Measurements from ENCODE around the gene MYO9B.

The MYO9B gene

DNA sequence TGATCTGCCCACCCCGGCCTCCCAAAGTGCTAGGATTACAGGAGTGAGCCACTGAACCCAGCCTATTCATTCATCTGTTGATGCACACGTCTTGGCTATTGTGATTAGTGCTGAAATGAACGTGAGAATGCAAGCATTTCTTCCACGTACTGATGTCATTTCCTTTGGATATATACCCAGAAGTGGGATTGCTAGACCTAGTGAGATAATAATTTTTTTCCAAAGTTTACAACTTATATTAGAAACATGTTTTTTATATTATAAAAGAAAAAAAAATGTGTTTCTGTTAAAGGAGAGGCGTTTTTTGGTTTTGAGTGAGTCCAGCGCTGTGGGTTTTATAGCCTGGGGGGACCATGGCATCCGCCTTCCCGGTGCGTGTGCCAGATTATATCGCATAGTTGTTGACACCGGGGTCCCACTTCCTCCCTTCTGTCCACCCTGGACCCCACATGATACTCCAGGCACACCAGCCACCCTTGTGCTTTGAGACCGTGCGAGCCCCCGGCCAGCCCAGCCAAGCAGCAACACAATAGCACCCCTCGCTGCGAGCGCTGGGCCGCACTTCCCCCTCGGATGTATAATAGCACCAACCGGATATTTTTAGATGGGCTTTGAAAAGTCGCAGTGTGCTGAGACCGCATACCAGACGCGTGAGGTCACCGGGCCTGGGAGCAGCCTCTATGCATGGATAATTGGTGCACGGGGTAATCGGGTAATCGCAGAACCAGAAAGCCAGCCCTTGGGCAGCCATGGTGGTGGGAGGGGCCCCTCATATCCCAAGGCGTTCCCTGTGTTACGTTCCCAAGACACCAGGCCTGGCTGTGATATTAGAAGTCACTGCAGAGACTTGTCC is 59.6 kb downstream of the MYO9B start:
- Histone ChIP-seq H4K20me1 (ENCODE audit: low read depth, low read length) (no peaks in the 10 kb centered on the region), H3K79me2 (ENCODE audit: insufficient read depth, low read length) (peaks cover 20% of the 10 kb centered on the region), H3K9me3 (ENCODE audit: insufficient read depth, low read length) (no peaks in the 10 kb centered on the region), H3K4me3 (ENCODE audit: insufficient read depth, low read length, poor library complexity, severe bottlenecking) (peak overlapping the region; percentile 31), H3K36me3 (ENCODE audit: low read length) (no peaks in the 10 kb centered on the region), H2AFZ (ENCODE audit: low read depth, low read length, severe bottlenecking) (no peak overlapping the region), H3K27me3 (ENCODE audit: low read length) (no peaks in the 10 kb centered on the region), H3K9ac (ENCODE audit: low read length) (peak overlapping the region; percentile 40), H3K9me2 (replicated peaks; ENCODE audit: insufficient read depth, low read length) (no peaks in the 10 kb centered on the region), H3K27ac (ENCODE audit: low read depth, low read length) (peak overlapping the region; percentile 75), H3K4me2 (ENCODE audit: low read depth, low read length, poor library complexity, severe bottlenecking) (peak overlapping the region; percentile 73), H3F3A (ENCODE audit: insufficient read depth) (peaks cover 20% of the 10 kb centered on the region)
- TF ChIP-seq, protein P1, sequence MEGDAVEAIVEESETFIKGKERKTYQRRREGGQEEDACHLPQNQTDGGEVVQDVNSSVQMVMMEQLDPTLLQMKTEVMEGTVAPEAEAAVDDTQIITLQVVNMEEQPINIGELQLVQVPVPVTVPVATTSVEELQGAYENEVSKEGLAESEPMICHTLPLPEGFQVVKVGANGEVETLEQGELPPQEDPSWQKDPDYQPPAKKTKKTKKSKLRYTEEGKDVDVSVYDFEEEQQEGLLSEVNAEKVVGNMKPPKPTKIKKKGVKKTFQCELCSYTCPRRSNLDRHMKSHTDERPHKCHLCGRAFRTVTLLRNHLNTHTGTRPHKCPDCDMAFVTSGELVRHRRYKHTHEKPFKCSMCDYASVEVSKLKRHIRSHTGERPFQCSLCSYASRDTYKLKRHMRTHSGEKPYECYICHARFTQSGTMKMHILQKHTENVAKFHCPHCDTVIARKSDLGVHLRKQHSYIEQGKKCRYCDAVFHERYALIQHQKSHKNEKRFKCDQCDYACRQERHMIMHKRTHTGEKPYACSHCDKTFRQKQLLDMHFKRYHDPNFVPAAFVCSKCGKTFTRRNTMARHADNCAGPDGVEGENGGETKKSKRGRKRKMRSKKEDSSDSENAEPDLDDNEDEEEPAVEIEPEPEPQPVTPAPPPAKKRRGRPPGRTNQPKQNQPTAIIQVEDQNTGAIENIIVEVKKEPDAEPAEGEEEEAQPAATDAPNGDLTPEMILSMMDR (IDR thresholded peaks at IDR 0.05; ENCODE audit: insufficient read depth, low read length, poor library complexity, severe bottlenecking): no peak
- no peak for TF ChIP-seq EZH2phosphoT487 (conservative IDR thresholded peaks at IDR 0.05; ENCODE audit: low read length)

- Histone ChIP-seq H2AFZ (ENCODE audit: low read depth, low read length, severe bottlenecking) (no peak overlapping the region), H3K9me2 (replicated peaks; ENCODE audit: insufficient read depth, low read length) (no peaks in the 10 kb centered on the region), H4K20me1 (ENCODE audit: low read depth, low read length) (no peaks in the 10 kb centered on the region), H3K27ac (ENCODE audit: low read depth, low read length) (peak overlapping the region; percentile 75), H3K27me3 (ENCODE audit: low read length) (no peaks in the 10 kb centered on the region), H3K9ac (ENCODE audit: low read length) (no peak overlapping the region; the same call in 1 of the 2 replicates), H3K9me3 (ENCODE audit: insufficient read depth, low read length) (no peaks in the 10 kb centered on the region), H3K79me2 (ENCODE audit: insufficient read depth, low read length) (peaks cover 20% of the 10 kb centered on the region), H3K4me2 (ENCODE audit: low read depth, low read length, poor library complexity, severe bottlenecking) (peak overlapping the region; percentile 73), H3K4me3 (ENCODE audit: insufficient read depth, low read length, poor library complexity, severe bottlenecking) (no peak overlapping the region), H3F3A (ENCODE audit: insufficient read depth) (peaks cover 20% of the 10 kb centered on the region), H3K36me3 (ENCODE audit: low read length) (no peaks in the 10 kb centered on the region)
- no peak for TF ChIP-seq EZH2phosphoT487 (conservative IDR thresholded peaks at IDR 0.05; ENCODE audit: low read length)
- TF ChIP-seq, protein P1 (IDR thresholded peaks at IDR 0.05; ENCODE audit: insufficient read depth, low read length, poor library complexity, severe bottlenecking): no peak
Measured at GRCh38 chr19:17136021-17136420, 60.4 kb downstream of the MYO9B start.

- Histone ChIP-seq H3K9ac (ENCODE audit: low read length) (no peak overlapping the region), H4K20me1 (ENCODE audit: low read depth, low read length) (no peaks in the 10 kb centered on the region), H2AFZ (ENCODE audit: low read depth, low read length, severe bottlenecking) (no peak overlapping the region), H3K9me3 (ENCODE audit: insufficient read depth, low read length) (no peaks in the 10 kb centered on the region), H3K4me2 (ENCODE audit: low read depth, low read length, poor library complexity, severe bottlenecking) (no peak overlapping the region), H3K4me3 (ENCODE audit: insufficient read depth, low read length, poor library complexity, severe bottlenecking) (no peak overlapping the region), H3K79me2 (ENCODE audit: insufficient read depth, low read length) (peaks cover 26% of the 10 kb centered on the region), H3F3A (ENCODE audit: insufficient read depth) (peaks cover 17% of the 10 kb centered on the region), H3K36me3 (ENCODE audit: low read length) (no peaks in the 10 kb centered on the region), H3K9me2 (replicated peaks; ENCODE audit: insufficient read depth, low read length) (no peaks in the 10 kb centered on the region), H3K27ac (ENCODE audit: low read depth, low read length) (no peak overlapping the region), H3K27me3 (ENCODE audit: low read length) (no peaks in the 10 kb centered on the region)
- TF ChIP-seq EZH2phosphoT487 (conservative IDR thresholded peaks at IDR 0.05; ENCODE audit: low read length): no peak
- TF ChIP-seq, protein P1 (IDR thresholded peaks at IDR 0.05; ENCODE audit: insufficient read depth, low read length, poor library complexity, severe bottlenecking): no peak
Measured at GRCh38 chr19:17136617-17137016, 61.0 kb downstream of the MYO9B start.
